ENCODE data around the gene NANOS3.
A peak's percentile ranks its signal among the peaks of the same experiment; 100 is the strongest.

NANOS3 gene

GRCh38 chr19:13899912-13900584 is 23.1 kb downstream of the NANOS3 start:
- Histone ChIP-seq H3K4me1 (ENCODE audit: insufficient read depth, low read length) (no peaks in the 10 kb centered on the region), H3K9ac (ENCODE audit: low read depth, low read length) (no peak overlapping the region; the same call in 1 of the 2 replicates)

GRCh38 chr19:13902993-13903555 is 26.1 kb downstream of the NANOS3 start:
- Histone ChIP-seq H3K9me3 (ENCODE audit: insufficient read depth, low read depth, low read length) (no peaks in the 10 kb centered on the region), H3K36me3 (ENCODE audit: insufficient read depth, low read depth, low read length) (no peaks in the 10 kb centered on the region), H3K4me1 (ENCODE audit: insufficient read depth, low read length) (no peaks in the 10 kb centered on the region; the same call in 1 of the 2 replicates), H3K27ac (ENCODE audit: low read length) (no peak overlapping the region), H3K27me3 (ENCODE audit: insufficient read depth, low read length) (peaks cover 12% of the 10 kb centered on the region), H3K9ac (ENCODE audit: low read depth, low read length) (no peak overlapping the region), H3K4me3 (ENCODE audit: low read length) (no peak overlapping the region)

More at GRCh38 chr19:13899912-13900584, 23.1 kb downstream of the NANOS3 start:
- Histone ChIP-seq H3K9me3 (ENCODE audit: insufficient read depth, low read depth, low read length) (no peaks in the 10 kb centered on the region), H3K4me3 (ENCODE audit: low read length) (no peak overlapping the region), H3K27me3 (ENCODE audit: insufficient read depth, low read length) (peaks cover 5% of the 10 kb centered on the region), H3K36me3 (ENCODE audit: insufficient read depth, low read depth, low read length) (no peaks in the 10 kb centered on the region), H3K27ac (ENCODE audit: low read length) (no peak overlapping the region)

- no peaks in the 10 kb centered on the region for H3K9me3 ChIP-seq (ENCODE audit: insufficient read depth, low read depth, low read length)
- H3K4me1 ChIP-seq (ENCODE audit: insufficient read depth, low read length): no peaks in the 10 kb centered on the region; the same call in 1 of the 2 replicates
- H3K4me3 ChIP-seq (ENCODE audit: low read length): peak within 1 kb of the TSS; percentile 80
- peak within 1 kb of the TSS; percentile 62 for H3K9ac ChIP-seq (ENCODE audit: low read depth, low read length)
- peaks cover 12% of the 10 kb centered on the region for H3K27me3 ChIP-seq (ENCODE audit: insufficient read depth, low read length)
- peaks cover 13% of the 10 kb centered on the region; the same call in 1 of the 2 replicates for H3K36me3 ChIP-seq (ENCODE audit: insufficient read depth, low read depth, low read length)
- H3K27ac ChIP-seq (ENCODE audit: low read length): no peak within 1 kb of the TSS
Measured at GRCh38 chr19:13905634-13906520, 28.9 kb downstream of the NANOS3 start, which contains the start of the genes BRME1 and CC2D1A. BRME1 (minus strand) TSS chr19:13906117; CDS start chr19:13904892, 1,225 bp downstream. CC2D1A (plus strand) TSS chr19:13906201; CDS start chr19:13906442, 241 bp downstream.

- Histone ChIP-seq H3K36me3 (ENCODE audit: insufficient read depth, low read depth, low read length) (peaks cover 15% of the 10 kb centered on the region; the same call in 1 of the 2 replicates), H3K27me3 (ENCODE audit: insufficient read depth, low read length) (peaks cover 12% of the 10 kb centered on the region), H3K4me1 (ENCODE audit: insufficient read depth, low read length) (no peaks in the 10 kb centered on the region; the same call in 1 of the 2 replicates), H3K9ac (ENCODE audit: low read depth, low read length) (peak overlapping the region; percentile 62), H3K9me3 (ENCODE audit: insufficient read depth, low read depth, low read length) (no peaks in the 10 kb centered on the region), H3K4me3 (ENCODE audit: low read length) (peak overlapping the region; percentile 80), H3K27ac (ENCODE audit: low read length) (no peak overlapping the region)
Measured at GRCh38 chr19:13906521-13906904, 29.6 kb downstream of the NANOS3 start.

- Histone ChIP-seq H3K9me3 (ENCODE audit: insufficient read depth, low read depth, low read length) (no peaks in the 10 kb centered on the region), H3K36me3 (ENCODE audit: insufficient read depth, low read depth, low read length) (peaks cover 16% of the 10 kb centered on the region; the same call in 1 of the 2 replicates), H3K9ac (ENCODE audit: low read depth, low read length) (peak overlapping the region; percentile 62), H3K4me1 (ENCODE audit: insufficient read depth, low read length) (no peaks in the 10 kb centered on the region; the same call in 1 of the 2 replicates), H3K27ac (ENCODE audit: low read length) (no peak overlapping the region), H3K4me3 (ENCODE audit: low read length) (peak overlapping the region; percentile 80), H3K27me3 (ENCODE audit: insufficient read depth, low read length) (peaks cover 12% of the 10 kb centered on the region)
Measured at GRCh38 chr19:13906910-13907309, 30.0 kb downstream of the NANOS3 start.

- Histone ChIP-seq H3K36me3 (ENCODE audit: insufficient read depth, low read depth, low read length) (peaks cover 32% of the 10 kb centered on the region), H3K4me3 (ENCODE audit: low read length) (no peak overlapping the region), H3K27me3 (ENCODE audit: insufficient read depth, low read length) (peaks cover 12% of the 10 kb centered on the region), H3K4me1 (ENCODE audit: insufficient read depth, low read length) (no peaks in the 10 kb centered on the region; the same call in 1 of the 2 replicates), H3K9ac (ENCODE audit: low read depth, low read length) (no peak overlapping the region), H3K9me3 (ENCODE audit: insufficient read depth, low read depth, low read length) (no peaks in the 10 kb centered on the region), H3K27ac (ENCODE audit: low read length) (no peak overlapping the region)
Measured at GRCh38 chr19:13908674-13909073, 31.7 kb downstream of the NANOS3 start.

GRCh38 chr19:13909430-13909829 is 32.5 kb downstream of the NANOS3 start:
- Histone ChIP-seq H3K9ac (ENCODE audit: low read depth, low read length) (no peak overlapping the region), H3K36me3 (ENCODE audit: insufficient read depth, low read depth, low read length) (peaks cover 32% of the 10 kb centered on the region), H3K9me3 (ENCODE audit: insufficient read depth, low read depth, low read length) (no peaks in the 10 kb centered on the region), H3K4me3 (ENCODE audit: low read length) (no peak overlapping the region), H3K27ac (ENCODE audit: low read length) (no peak overlapping the region), H3K4me1 (ENCODE audit: insufficient read depth, low read length) (no peaks in the 10 kb centered on the region; the same call in 1 of the 2 replicates), H3K27me3 (ENCODE audit: insufficient read depth, low read length) (peaks cover 12% of the 10 kb centered on the region)

- Histone ChIP-seq H3K27me3 (ENCODE audit: insufficient read depth, low read length) (no peaks in the 10 kb centered on the region), H3K4me3 (ENCODE audit: low read length) (no peak overlapping the region), H3K36me3 (ENCODE audit: insufficient read depth, low read depth, low read length) (peaks cover 62% of the 10 kb centered on the region), H3K9ac (ENCODE audit: low read depth, low read length) (no peak overlapping the region), H3K4me1 (ENCODE audit: insufficient read depth, low read length) (no peaks in the 10 kb centered on the region), H3K27ac (ENCODE audit: low read length) (no peak overlapping the region), H3K9me3 (ENCODE audit: insufficient read depth, low read depth, low read length) (no peaks in the 10 kb centered on the region)
Measured at GRCh38 chr19:13913352-13913751, 36.4 kb downstream of the NANOS3 start.

GRCh38 chr19:13914777-13915176 is 37.8 kb downstream of the NANOS3 start:
- no peaks in the 10 kb centered on the region for H3K4me1 ChIP-seq (ENCODE audit: insufficient read depth, low read length)
- no peak overlapping the region for H3K9ac ChIP-seq (ENCODE audit: low read depth, low read length)
- H3K9me3 ChIP-seq (ENCODE audit: insufficient read depth, low read depth, low read length): no peaks in the 10 kb centered on the region
- no peak overlapping the region for H3K27ac ChIP-seq (ENCODE audit: low read length)
- no peak overlapping the region for H3K4me3 ChIP-seq (ENCODE audit: low read length)
- no peaks in the 10 kb centered on the region for H3K27me3 ChIP-seq (ENCODE audit: insufficient read depth, low read length)
- peaks cover 66% of the 10 kb centered on the region for H3K36me3 ChIP-seq (ENCODE audit: insufficient read depth, low read depth, low read length)

GRCh38 chr19:13917888-13918406 is 41.0 kb downstream of the NANOS3 start:
- H3K36me3 ChIP-seq (ENCODE audit: insufficient read depth, low read depth, low read length): peaks cover 73% of the 10 kb centered on the region
- H3K27me3 ChIP-seq (ENCODE audit: insufficient read depth, low read length): no peaks in the 10 kb centered on the region
- no peak overlapping the region for H3K9ac ChIP-seq (ENCODE audit: low read depth, low read length)
- H3K4me3 ChIP-seq (ENCODE audit: low read length): no peak overlapping the region
- no peak overlapping the region for H3K27ac ChIP-seq (ENCODE audit: low read length)
- no peaks in the 10 kb centered on the region for H3K4me1 ChIP-seq (ENCODE audit: insufficient read depth, low read length)
- H3K9me3 ChIP-seq (ENCODE audit: insufficient read depth, low read depth, low read length): peaks cover 5% of the 10 kb centered on the region

- H3K4me1 ChIP-seq (ENCODE audit: insufficient read depth, low read length): no peaks in the 10 kb centered on the region
- H3K36me3 ChIP-seq (ENCODE audit: insufficient read depth, low read depth, low read length): peaks cover 70% of the 10 kb centered on the region
- peaks cover 5% of the 10 kb centered on the region for H3K9me3 ChIP-seq (ENCODE audit: insufficient read depth, low read depth, low read length)
- H3K27me3 ChIP-seq (ENCODE audit: insufficient read depth, low read length): no peaks in the 10 kb centered on the region
- no peak overlapping the region for H3K9ac ChIP-seq (ENCODE audit: low read depth, low read length)
- no peak overlapping the region for H3K4me3 ChIP-seq (ENCODE audit: low read length)
- no peak overlapping the region for H3K27ac ChIP-seq (ENCODE audit: low read length)
Measured at GRCh38 chr19:13918726-13919411, 41.9 kb downstream of the NANOS3 start.
